Activated CD8-positive, alpha-beta T cell treated with anti-CD3 and anti-CD28 coated beads, Interleukin-2, amount 10 ng/mL, durations not matched to agents 7 days and 5 days (primary cell): ENCODE results near the gene FBXL16. TPM values are rescaled to one million over a fixed set of nuclear protein-coding genes. Genes with fewer than 3 reads are reported as not detected.
A peak's percentile ranks its signal among the peaks of the same experiment; 100 is the strongest.
"Not testable (repeated sequence)": the region's sequence is repeated elsewhere in the genome, so short reads cannot be mapped to it uniquely, and the experiment has no call there.

Experiments
- ATAC-seq: fragments of 150-1000 bp; cut with Tn5 transposase; one replicate; pipeline ENCODE4 v1.10.0; 2021; ENCODE audit warnings: moderate library complexity
- CTCF ChIA-PET: fragments of 350-600 bp; sonication (Branson Sonifier 250); formaldehyde crosslinking; loops from one replicate; lab custom pipeline; 2021; ENCODE audit warnings: antibody characterized with exemption; lab: Charles Lee
- POLR2A ChIA-PET: fragments of 350-600 bp; sonication (Branson Sonifier 250); formaldehyde crosslinking; loops from one replicate; lab custom pipeline; 2021; ENCODE audit warnings: antibody characterized with exemption; lab: Charles Lee
- DNase-seq: peaks from one replicate; pipeline ENCODE4 v3.0.0-alpha.2; 2020
- H3K27ac Mint-ChIP-seq: one replicate; pipeline ENCODE4 v1.8.0; 2021; ENCODE audit warnings: mild to moderate bottlenecking, mixed read lengths
- H3K27me3 Mint-ChIP-seq: one replicate; pipeline ENCODE4 v1.8.0; 2021; ENCODE audit warnings: low read depth, mixed read lengths
- H3K36me3 Mint-ChIP-seq: one replicate; pipeline ENCODE4 v1.8.0; 2021; ENCODE audit warnings: low read depth, mixed read lengths
- H3K4me1 Mint-ChIP-seq: one replicate; pipeline ENCODE4 v1.8.0; 2021; ENCODE audit warnings: low read depth, mixed read lengths
- H3K4me3 Mint-ChIP-seq: one replicate; pipeline ENCODE4 v1.8.0; 2021; ENCODE audit warnings: mild to moderate bottlenecking, mixed read lengths
- H3K9me3 Mint-ChIP-seq: one replicate; pipeline ENCODE4 v1.8.0; 2022; ENCODE audit warnings: mixed read lengths; ENCODE audit not compliant: insufficient read depth
- total RNA-seq, 2 experiments: library from RNA; stranded (reverse); gene quantifications; one replicate each; pipeline ENCODE4 v1.2.3, GENCODE V29; 2021

The FBXL16 gene
- total RNA-seq, 2 experiments from 2014 or later, result 5.9 to 7.3 TPM

GRCh38 chr16:714558-715476 is 9.2 kb upstream of the FBXL16 start, which contains the start of gene METRN:
Gene METRN (plus strand): TSS chr16:715118. CDS start chr16:715290, 172 bp downstream.
- Mint-ChIP-seq H3K4me1 (peaks cover 23% of the 10 kb centered on the region), H3K4me3 (peak within 1 kb of the TSS; percentile 43), H3K27ac (no peak within 1 kb of the TSS), H3K27me3 (peaks cover 7% of the 10 kb centered on the region), H3K36me3 (no peaks in the 10 kb centered on the region), H3K9me3 (no peaks in the 10 kb centered on the region)
- DNase-seq (peak; percentile 91), ATAC-seq (peak; percentile 89)
- ChIA-PET CTCF (interaction anchor here (1.0 to 2.1 kb wide), 5 partner anchors 18 to 74 kb away, joined by 3 to 6 read pairs (median 3); partner anchors contain the start of genes CHTF18 and RPUSD1), POLR2A (interaction anchor here (1.0 to 2.3 kb wide), 4 partner anchors 10 to 24 kb away, joined by 3 to 6 read pairs (median 6); partner anchors contain the start of gene WDR24)

GRCh38 chr16:714079-714478 is 8.5 kb upstream of the FBXL16 start:
- H3K27me3 Mint-ChIP-seq, result peaks cover 10% of the 10 kb centered on the region
- DNase-seq (no peak), ATAC-seq (no peak)
- no peak overlapping the region for H3K4me3 Mint-ChIP-seq
- POLR2A ChIA-PET, result interaction anchor here (1.5 kb wide), 1 partner anchor 24 kb away, joined by 6 read pairs; the partner anchor contains the start of gene WDR24
- no peak overlapping the region for H3K27ac Mint-ChIP-seq
- CTCF ChIA-PET, result interaction anchor here (1.1 kb wide), 1 partner anchor 71 kb away, joined by 4 read pairs; no protein-coding TSS in a partner anchor
- H3K9me3 Mint-ChIP-seq, result no peaks in the 10 kb centered on the region
- H3K36me3 Mint-ChIP-seq, result no peaks in the 10 kb centered on the region
- H3K4me1 Mint-ChIP-seq, result peaks cover 16% of the 10 kb centered on the region

GRCh38 chr16:712740-713250 is 7.2 kb upstream of the FBXL16 start:
- Mint-ChIP-seq H3K4me1 (peaks cover 11% of the 10 kb centered on the region), H3K27me3 (peaks cover 16% of the 10 kb centered on the region)
- POLR2A ChIA-PET, ATAC-seq, H3K4me3 Mint-ChIP-seq, H3K27ac Mint-ChIP-seq, H3K9me3 Mint-ChIP-seq, H3K36me3 Mint-ChIP-seq: not testable (repeated sequence)
- peak; percentile 61 for DNase-seq
- CTCF ChIA-PET, result interaction anchor here (0.7 to 3.7 kb wide), 18 partner anchors 8 to 344 kb away, joined by 3 to 51 read pairs (median 4); partner anchors contain the start of genes ANTKMT, CHTF18, CIAO3 and RPUSD1

DNA sequence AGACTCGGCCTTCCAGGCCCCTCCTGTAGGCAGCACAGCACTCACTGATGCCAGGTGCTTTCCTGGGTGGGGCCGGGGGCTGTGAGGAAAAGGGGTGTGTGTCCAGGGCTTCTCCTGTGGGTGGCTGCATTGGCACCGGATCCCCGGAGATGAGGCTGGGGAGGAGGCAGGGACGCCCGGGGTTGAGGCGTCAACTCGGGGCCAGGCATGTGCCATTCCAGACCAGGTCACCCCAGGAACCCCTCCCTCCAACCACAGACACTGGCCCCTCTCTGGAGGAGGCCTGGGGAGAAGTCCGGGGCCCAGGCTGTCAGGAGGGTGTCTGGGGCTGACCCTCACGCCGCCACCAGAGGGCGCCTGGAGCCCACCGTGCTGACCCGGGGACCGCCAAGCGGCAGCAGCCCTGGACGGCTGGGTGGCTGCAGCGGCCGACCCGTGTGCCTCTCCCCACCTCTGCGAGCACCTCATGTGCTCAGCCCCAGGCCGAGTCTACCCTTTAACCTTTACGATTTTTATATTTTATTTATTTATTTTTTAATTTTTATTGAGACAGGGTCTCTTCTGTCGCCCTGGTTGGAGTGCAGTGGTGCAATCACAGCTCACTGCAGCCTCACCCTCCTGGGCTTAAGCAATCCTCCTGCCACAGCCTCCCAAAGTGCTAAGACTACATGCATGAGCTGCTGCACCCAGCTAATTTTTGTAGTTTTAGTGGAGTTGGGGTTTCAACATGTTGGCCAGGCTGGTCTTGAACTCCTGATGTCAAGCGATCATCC is 6.1 kb upstream of the FBXL16 start:
- H3K4me1 Mint-ChIP-seq, result peaks cover 11% of the 10 kb centered on the region
- no peak overlapping the region for H3K4me3 Mint-ChIP-seq
- no peak overlapping the region for H3K27ac Mint-ChIP-seq
- ATAC-seq, result peak; percentile 65
- ChIA-PET POLR2A (no interaction called here), CTCF (interaction anchor here (0.7 to 3.7 kb wide), 19 partner anchors 9 to 345 kb away, joined by 3 to 51 read pairs (median 4); partner anchors contain the start of genes ANTKMT, CHTF18, CIAO3 and RPUSD1)
- no peaks in the 10 kb centered on the region for H3K9me3 Mint-ChIP-seq
- DNase-seq, result peak; percentile 85
- no peaks in the 10 kb centered on the region for H3K36me3 Mint-ChIP-seq
- peaks cover 24% of the 10 kb centered on the region for H3K27me3 Mint-ChIP-seq

DNA sequence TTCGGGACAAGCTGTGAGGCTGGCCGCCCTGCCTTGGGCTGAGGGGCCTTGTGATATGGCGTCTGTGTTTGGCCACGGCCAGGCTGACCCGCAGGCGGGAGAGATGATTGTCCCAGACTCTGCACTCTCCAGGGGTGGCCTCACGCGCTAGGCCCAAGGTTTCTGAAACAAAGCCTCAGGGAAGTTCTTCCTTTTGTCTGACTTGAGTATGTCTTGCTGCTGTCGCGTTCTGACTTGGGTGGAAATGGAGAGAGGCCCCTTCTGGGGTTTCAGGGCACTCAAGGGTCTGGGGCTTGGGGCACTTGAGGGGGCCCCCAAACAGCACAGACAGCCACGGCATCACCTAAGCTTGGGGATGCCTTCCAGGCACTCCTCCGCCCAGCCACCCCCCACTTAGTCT is 5.5 kb upstream of the FBXL16 start:
- POLR2A ChIA-PET, result no interaction called here
- Mint-ChIP-seq H3K27me3 (peaks cover 26% of the 10 kb centered on the region), H3K36me3 (no peaks in the 10 kb centered on the region), H3K9me3 (no peaks in the 10 kb centered on the region), H3K4me1 (peaks cover 9% of the 10 kb centered on the region), H3K4me3 (no peak overlapping the region), H3K27ac (no peak overlapping the region)
- CTCF ChIA-PET, result interaction anchor here (3.7 kb wide), 1 partner anchor 74 kb away, joined by 51 read pairs; the partner anchor contains the start of genes CHTF18 and RPUSD1
- DNase-seq (no peak), ATAC-seq (no peak)

DNA sequence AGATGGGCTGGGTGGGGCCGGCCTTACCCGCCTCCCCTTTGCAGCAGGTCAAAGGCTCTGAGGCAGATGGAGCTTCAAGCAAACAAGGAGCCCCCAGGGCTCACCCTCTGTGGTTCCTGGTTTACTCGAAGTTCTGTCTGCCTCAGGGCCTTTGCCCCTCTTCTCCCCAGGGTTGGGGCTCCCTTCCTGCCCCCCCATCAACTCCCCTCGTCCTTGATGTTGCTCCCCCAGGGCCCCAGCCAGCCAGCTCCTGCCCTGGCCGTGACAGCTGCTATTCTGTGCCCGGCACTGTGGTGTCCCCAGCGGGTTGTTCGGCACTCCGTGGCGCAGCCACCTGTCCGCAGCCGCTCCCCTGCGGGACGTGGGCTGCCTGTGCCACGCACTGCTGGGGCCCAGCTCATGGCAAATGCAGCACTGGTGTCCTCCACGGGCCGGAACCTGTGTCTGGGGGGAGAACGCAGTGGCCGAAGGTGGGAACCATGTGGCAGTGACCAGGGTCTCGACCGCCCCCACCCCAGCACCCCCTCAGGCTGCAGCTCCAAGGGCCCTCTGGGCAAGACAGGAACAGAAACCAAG is 5.0 kb upstream of the FBXL16 start:
- ChIA-PET POLR2A (no interaction called here), CTCF (interaction anchor here (1.0 to 3.7 kb wide), 2 partner anchors 25 to 75 kb away, joined by 3 to 51 read pairs; partner anchors contain the start of genes CHTF18 and RPUSD1)
- Mint-ChIP-seq H3K4me1 (peaks cover 6% of the 10 kb centered on the region), H3K36me3 (no peaks in the 10 kb centered on the region), H3K27me3 (peaks cover 26% of the 10 kb centered on the region), H3K9me3 (no peaks in the 10 kb centered on the region), H3K27ac (no peak overlapping the region), H3K4me3 (no peak overlapping the region)
- ATAC-seq, result no peak
- DNase-seq, result no peak

DNA sequence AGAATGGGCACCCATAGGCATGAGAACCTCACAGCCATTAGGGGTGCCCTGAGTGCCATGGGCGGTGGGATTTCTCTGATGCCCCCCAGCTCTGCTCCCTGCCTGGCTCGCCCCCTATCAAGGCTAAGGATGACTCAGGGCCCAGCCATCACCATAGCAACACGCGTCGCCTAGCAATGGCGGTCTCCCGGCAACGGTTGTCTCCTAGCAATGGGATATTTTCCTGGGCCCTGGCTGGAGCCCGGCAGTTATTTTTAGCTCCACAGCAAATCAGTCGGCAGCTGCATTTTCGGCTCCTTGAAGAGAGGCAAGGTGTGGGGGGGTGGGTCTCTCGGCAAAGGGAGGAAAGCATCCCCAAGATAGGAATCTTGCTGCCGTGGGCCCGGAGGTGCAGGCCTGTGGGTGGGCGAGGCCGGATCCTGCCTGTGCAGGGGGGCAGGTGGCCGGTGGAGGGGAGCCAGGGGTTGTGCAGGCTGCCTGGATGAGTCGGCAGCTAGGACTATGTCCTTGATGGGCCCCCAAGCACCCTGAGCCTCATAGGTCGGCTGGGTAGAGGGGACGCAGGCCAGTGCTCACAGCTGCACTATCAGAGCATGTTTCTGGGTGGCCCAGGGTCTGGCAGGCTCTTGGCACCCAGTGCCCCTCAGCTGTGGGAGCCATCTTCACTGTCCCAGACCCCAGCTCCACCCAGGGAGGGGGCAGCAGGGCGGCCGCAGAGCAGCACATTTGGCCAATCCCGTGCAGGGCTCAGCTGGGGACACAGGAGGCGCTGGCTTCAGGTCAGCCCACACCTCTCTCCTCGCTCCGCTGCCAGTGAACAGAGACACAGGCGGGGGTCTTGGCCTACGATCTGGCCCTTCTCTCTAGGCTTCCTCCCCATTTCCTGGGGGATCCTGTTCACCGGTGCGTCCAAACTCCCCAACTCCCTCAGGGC is 4.2 kb upstream of the FBXL16 start:
- no peak overlapping the region for H3K27ac Mint-ChIP-seq
- H3K4me1 Mint-ChIP-seq, result peaks cover 6% of the 10 kb centered on the region
- peaks cover 26% of the 10 kb centered on the region for H3K27me3 Mint-ChIP-seq
- no peak overlapping the region for H3K4me3 Mint-ChIP-seq
- ChIA-PET CTCF (interaction anchor here (1.0 to 3.7 kb wide), 2 partner anchors 26 to 76 kb away, joined by 3 to 51 read pairs; partner anchors contain the start of genes CHTF18 and RPUSD1), POLR2A (no interaction called here)
- ATAC-seq, result no peak
- H3K36me3 Mint-ChIP-seq, result no peaks in the 10 kb centered on the region
- no peak for DNase-seq
- H3K9me3 Mint-ChIP-seq, result no peaks in the 10 kb centered on the region

DNA sequence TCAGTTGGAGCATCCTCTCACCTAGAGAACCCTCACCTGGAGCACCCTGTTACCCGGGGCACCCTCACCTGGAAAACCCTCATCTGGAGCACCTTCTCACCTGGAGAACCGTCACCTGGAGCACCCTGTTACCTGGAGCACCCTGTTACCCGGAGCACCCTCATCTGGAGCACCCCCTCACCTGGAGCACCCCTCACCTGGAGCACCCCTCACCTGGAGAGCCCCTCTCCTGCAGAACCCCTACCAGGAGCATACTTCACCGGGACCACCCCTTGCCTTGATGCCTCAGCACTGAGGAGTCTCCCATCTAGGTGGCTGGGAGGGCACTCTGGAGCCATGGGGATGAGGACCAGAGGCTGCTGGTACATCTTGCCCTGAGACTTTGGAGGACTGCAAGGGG is 3.4 kb upstream of the FBXL16 start:
- no peaks in the 10 kb centered on the region for H3K9me3 Mint-ChIP-seq
- H3K27me3 Mint-ChIP-seq, result peaks cover 29% of the 10 kb centered on the region
- H3K36me3 Mint-ChIP-seq, result no peaks in the 10 kb centered on the region
- H3K4me3 Mint-ChIP-seq, result no peak overlapping the region
- DNase-seq (no peak), ATAC-seq (no peak)
- peaks cover 2% of the 10 kb centered on the region for H3K4me1 Mint-ChIP-seq
- no peak overlapping the region for H3K27ac Mint-ChIP-seq
- ChIA-PET POLR2A (interaction anchor here (0.9 kb wide), 1 partner anchor 13 kb away, joined by 3 read pairs; no protein-coding TSS in a partner anchor), CTCF (interaction anchor here (1.2 kb wide), 1 partner anchor 32 kb away, joined by 3 read pairs; the partner anchor contains the start of gene CIAO3)

- H3K27me3 Mint-ChIP-seq, result peaks cover 35% of the 10 kb centered on the region
- POLR2A ChIA-PET, result interaction anchor here (0.9 to 1.0 kb wide), 2 partner anchors 14 to 18 kb away, joined by 3 read pairs; no protein-coding TSS in a partner anchor
Measured at GRCh38 chr16:708019-708418, 2.4 kb upstream of the FBXL16 start.

GRCh38 chr16:707062-707538 is 1.5 kb upstream of the FBXL16 start:
- POLR2A ChIA-PET, result no interaction called here
- H3K27ac Mint-ChIP-seq, result no peak overlapping the region
- H3K4me3 Mint-ChIP-seq, result no peak overlapping the region
- CTCF ChIA-PET, result interaction anchor here (1.0 to 1.7 kb wide), 4 partner anchors 9 to 80 kb away, joined by 3 to 5 read pairs (median 4); no protein-coding TSS in a partner anchor
- H3K9me3 Mint-ChIP-seq, result no peaks in the 10 kb centered on the region
- ATAC-seq (no peak), DNase-seq (no peak)
- H3K27me3 Mint-ChIP-seq, result peaks cover 41% of the 10 kb centered on the region
- no peaks in the 10 kb centered on the region for H3K36me3 Mint-ChIP-seq
- H3K4me1 Mint-ChIP-seq, result peaks cover 1% of the 10 kb centered on the region

More at GRCh38 chr16:708019-708418, 2.4 kb upstream of the FBXL16 start:
- ATAC-seq (no peak), DNase-seq (no peak)
- no peaks in the 10 kb centered on the region for H3K9me3 Mint-ChIP-seq
- no peak overlapping the region for H3K4me3 Mint-ChIP-seq
- no peak overlapping the region for H3K27ac Mint-ChIP-seq
- CTCF ChIA-PET, result interaction anchor here (1.0 to 1.7 kb wide), 5 partner anchors 8 to 79 kb away, joined by 3 to 4 read pairs (median 3); partner anchors contain the start of gene CIAO3
- peaks cover 1% of the 10 kb centered on the region for H3K4me1 Mint-ChIP-seq
- H3K36me3 Mint-ChIP-seq, result no peaks in the 10 kb centered on the region
